ENCODE data around the gene CNTN5.

CNTN5 gene

GRCh38 chr11:99257131-99257530, 236.4 kb downstream of the CNTN5 start:
- DNase-seq (ENCODE audit: low read depth): no peak
- H3K4me3 ChIP-seq (ENCODE audit: low read length): no peak overlapping the region
- no peak for TF ChIP-seq CTCF (conservative IDR thresholded peaks at IDR 0.05; ENCODE audit: low read length)

GRCh38 chr11:99260696-99261095, 239.9 kb downstream of the CNTN5 start:
- no peak overlapping the region for H3K4me3 ChIP-seq (ENCODE audit: low read length)
- no peak for DNase-seq (ENCODE audit: low read depth)
- TF ChIP-seq CTCF (conservative IDR thresholded peaks at IDR 0.05; ENCODE audit: low read length): no peak

- no peak overlapping the region for H3K4me3 ChIP-seq (ENCODE audit: low read length)
- TF ChIP-seq CTCF (conservative IDR thresholded peaks at IDR 0.05; ENCODE audit: low read length): no peak
- no peak for DNase-seq (ENCODE audit: low read depth)
Observed at GRCh38 chr11:99268886-99269285, 248.1 kb downstream of the CNTN5 start.

GRCh38 chr11:99271527-99271926, 250.8 kb downstream of the CNTN5 start:
- no peak for DNase-seq (ENCODE audit: low read depth)
- TF ChIP-seq CTCF (conservative IDR thresholded peaks at IDR 0.05; ENCODE audit: low read length): no peak
- H3K4me3 ChIP-seq (ENCODE audit: low read length): no peak overlapping the region

DNA sequence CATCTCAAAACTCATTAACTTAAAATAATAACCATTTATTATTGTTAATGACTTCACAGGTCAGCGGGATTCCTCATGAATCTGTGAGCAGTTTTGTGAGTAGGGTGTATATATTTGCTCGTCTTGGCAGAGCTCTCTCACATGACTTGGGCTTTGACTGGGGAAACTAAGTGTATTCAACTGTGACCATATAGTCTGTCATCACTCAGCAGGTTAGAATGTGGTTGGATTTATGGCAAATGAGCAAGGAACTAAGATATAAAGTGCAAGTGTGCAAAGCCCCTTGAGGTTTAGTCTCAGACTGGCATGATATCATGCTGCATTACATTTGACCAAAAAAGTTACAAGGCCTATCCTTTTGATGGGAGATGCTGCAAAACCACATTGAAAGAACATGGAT, 254.8 kb downstream of the CNTN5 start:
- H3K4me3 ChIP-seq (ENCODE audit: low read length): no peak overlapping the region
- TF ChIP-seq CTCF (conservative IDR thresholded peaks at IDR 0.05; ENCODE audit: low read length): no peak
- DNase-seq (ENCODE audit: low read depth): no peak

DNA sequence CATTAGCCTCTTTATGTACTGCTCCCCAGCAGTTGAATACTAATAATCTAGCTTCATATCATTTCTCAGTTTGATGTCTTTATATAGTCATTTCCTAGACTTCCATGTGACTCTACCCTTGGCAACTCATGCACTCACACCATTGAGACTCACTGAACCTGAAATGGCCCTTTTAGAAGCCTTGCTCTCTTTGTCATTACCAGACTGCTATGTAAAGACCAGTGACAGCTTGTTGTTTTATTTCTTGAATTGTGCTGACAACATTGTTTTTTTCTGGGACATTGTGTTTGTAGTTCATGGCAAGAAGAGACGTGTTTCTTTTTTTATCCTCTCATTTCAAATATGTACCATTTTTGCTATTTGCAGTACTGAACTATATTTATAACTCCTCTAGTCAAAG, 256.5 kb downstream of the CNTN5 start:
- no peak for DNase-seq (ENCODE audit: low read depth)
- no peak overlapping the region for H3K4me3 ChIP-seq (ENCODE audit: low read length)
- no peak for TF ChIP-seq CTCF (conservative IDR thresholded peaks at IDR 0.05; ENCODE audit: low read length)

GRCh38 chr11:99279266-99279665, 258.5 kb downstream of the CNTN5 start:
- TF ChIP-seq CTCF (conservative IDR thresholded peaks at IDR 0.05; ENCODE audit: low read length): no peak
- no peak for DNase-seq (ENCODE audit: low read depth)

More at GRCh38 chr11:99279266-99279665, 258.5 kb downstream of the CNTN5 start:
- no peak overlapping the region for H3K4me3 ChIP-seq (ENCODE audit: low read length)

Data from AG10803 (cell line).